HG03575 (cell line): ENCODE measurements around the gene PIWIL4.

Experiments used
- ATAC-seq: cut with Tn5 transposase; IDR thresholded peaks from one replicate; pipeline ENCODE4 v1.9.1; 2021; ENCODE audit not compliant: unreplicated experiment, insufficient number of reproducible peaks, low FRiP score; ENCODE audit errors: extremely low read depth

The PIWIL4 gene

GRCh38 chr11:94576306-94576705 lies 9.1 kb downstream of the PIWIL4 start:
- no peak for ATAC-seq

- ATAC-seq: no peak
Measured at GRCh38 chr11:94577841-94578240, 10.7 kb downstream of the PIWIL4 start.

GRCh38 chr11:94581926-94582325 lies 14.8 kb downstream of the PIWIL4 start:
- peak; percentile 78 for ATAC-seq

- no peak for ATAC-seq
Measured at GRCh38 chr11:94583213-94583865, 16.2 kb downstream of the PIWIL4 start.

GRCh38 chr11:94583866-94584500 lies 16.8 kb downstream of the PIWIL4 start:
- ATAC-seq: peak; percentile 34

GRCh38 chr11:94584978-94585377 lies 17.8 kb downstream of the PIWIL4 start:
- ATAC-seq: no peak

GRCh38 chr11:94585399-94585798 lies 18.2 kb downstream of the PIWIL4 start:
- no peak for ATAC-seq

GRCh38 chr11:94586546-94586945 lies 19.4 kb downstream of the PIWIL4 start:
- no peak for ATAC-seq

- ATAC-seq: no peak
Measured at GRCh38 chr11:94586978-94587377, 19.8 kb downstream of the PIWIL4 start.

GRCh38 chr11:94588366-94588942 lies 21.3 kb downstream of the PIWIL4 start:
- no peak for ATAC-seq

- no peak for ATAC-seq
Measured at GRCh38 chr11:94590352-94591041, 23.3 kb downstream of the PIWIL4 start.

GRCh38 chr11:94593030-94593429 lies 25.9 kb downstream of the PIWIL4 start:
- ATAC-seq: no peak

GRCh38 chr11:94595076-94595475 lies 27.9 kb downstream of the PIWIL4 start:
- ATAC-seq: no peak

GRCh38 chr11:94597896-94598295 lies 30.7 kb downstream of the PIWIL4 start:
- ATAC-seq: no peak

- no peak for ATAC-seq
Measured at GRCh38 chr11:94599510-94599909, 32.3 kb downstream of the PIWIL4 start.

GRCh38 chr11:94602430-94603372 lies 35.5 kb downstream of the PIWIL4 start:
- peak; percentile 74 for ATAC-seq

GRCh38 chr11:94603587-94603986 lies 36.4 kb downstream of the PIWIL4 start:
- no peak for ATAC-seq

GRCh38 chr11:94604482-94604881 lies 37.3 kb downstream of the PIWIL4 start:
- no peak for ATAC-seq

- ATAC-seq: no peak
Measured at GRCh38 chr11:94613120-94613519, 46.0 kb downstream of the PIWIL4 start.
